GM13977 (cell line): ENCODE data around the gene GMDS.

Experiments used
- DNase-seq: peaks from one replicate; pipeline ENCODE4 v3.0.0; 2012; ENCODE audit warnings: low spot score
- in situ Hi-C: fragments of 300-500 bp; cut with MboI; formaldehyde crosslinking; loops from one replicate; pipeline ENCODE4 v1.12.0; 2022; ENCODE audit warnings: low sequenced_read_pairs, low pct_unique_long_range_greater_than_20kb, mixed read lengths, inconsistent platforms; ENCODE audit not compliant: unreplicated experiment
- TF ChIP-seq, protein P1 (sequence below): IDR thresholded peaks from 2 replicates; pipeline ENCODE4 v1.5.1; 2012; ENCODE audit warnings: mild to moderate bottlenecking, control low read depth; ENCODE audit not compliant: insufficient read depth; ENCODE audit errors: extremely low read depth, missing control alignments

Gene GMDS

DNA sequence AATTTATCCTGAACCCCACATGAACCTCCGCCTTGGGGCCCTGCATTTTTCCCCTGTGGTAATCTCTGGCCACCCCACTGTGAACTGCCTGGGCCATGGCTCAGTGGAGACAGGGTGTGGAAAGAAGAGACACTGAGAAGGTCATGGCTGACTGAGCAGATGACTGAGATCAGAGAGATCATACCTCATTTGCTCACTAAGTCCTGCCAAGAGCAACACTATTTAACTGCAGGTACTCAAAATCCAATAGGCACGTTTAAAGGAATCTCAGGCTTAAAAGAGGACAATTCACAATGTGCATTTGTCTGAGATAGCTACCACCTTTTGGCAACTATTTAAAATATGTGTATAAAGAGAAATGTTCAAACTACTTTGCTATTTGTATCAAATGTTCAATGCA, 305.0 kb downstream of the GMDS start:
- in situ Hi-C loops = no loop called here
- peak; percentile 55 for DNase-seq
- TF ChIP-seq, protein P1, sequence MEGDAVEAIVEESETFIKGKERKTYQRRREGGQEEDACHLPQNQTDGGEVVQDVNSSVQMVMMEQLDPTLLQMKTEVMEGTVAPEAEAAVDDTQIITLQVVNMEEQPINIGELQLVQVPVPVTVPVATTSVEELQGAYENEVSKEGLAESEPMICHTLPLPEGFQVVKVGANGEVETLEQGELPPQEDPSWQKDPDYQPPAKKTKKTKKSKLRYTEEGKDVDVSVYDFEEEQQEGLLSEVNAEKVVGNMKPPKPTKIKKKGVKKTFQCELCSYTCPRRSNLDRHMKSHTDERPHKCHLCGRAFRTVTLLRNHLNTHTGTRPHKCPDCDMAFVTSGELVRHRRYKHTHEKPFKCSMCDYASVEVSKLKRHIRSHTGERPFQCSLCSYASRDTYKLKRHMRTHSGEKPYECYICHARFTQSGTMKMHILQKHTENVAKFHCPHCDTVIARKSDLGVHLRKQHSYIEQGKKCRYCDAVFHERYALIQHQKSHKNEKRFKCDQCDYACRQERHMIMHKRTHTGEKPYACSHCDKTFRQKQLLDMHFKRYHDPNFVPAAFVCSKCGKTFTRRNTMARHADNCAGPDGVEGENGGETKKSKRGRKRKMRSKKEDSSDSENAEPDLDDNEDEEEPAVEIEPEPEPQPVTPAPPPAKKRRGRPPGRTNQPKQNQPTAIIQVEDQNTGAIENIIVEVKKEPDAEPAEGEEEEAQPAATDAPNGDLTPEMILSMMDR = no peak

DNA sequence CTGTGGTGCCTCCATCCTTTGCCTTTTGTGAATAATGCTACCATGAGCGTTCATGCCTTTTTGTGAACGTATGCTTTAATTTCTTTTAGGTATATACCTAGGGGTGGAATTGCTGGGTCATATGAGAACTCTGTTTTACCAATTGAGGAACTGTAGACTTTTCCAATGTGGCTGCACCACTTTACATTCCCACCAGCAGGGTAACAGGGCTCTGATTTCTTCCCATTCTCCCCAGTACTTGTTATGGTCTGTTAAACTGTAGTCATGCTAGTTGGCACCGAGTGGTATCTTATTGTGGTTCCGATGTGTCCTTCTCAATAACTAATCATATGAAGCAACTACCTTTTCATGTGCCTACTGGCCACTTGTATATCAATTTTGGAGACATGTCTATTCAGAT, 312.1 kb downstream of the GMDS start:
- TF ChIP-seq, protein P1 = no peak
- no peak for DNase-seq

DNA sequence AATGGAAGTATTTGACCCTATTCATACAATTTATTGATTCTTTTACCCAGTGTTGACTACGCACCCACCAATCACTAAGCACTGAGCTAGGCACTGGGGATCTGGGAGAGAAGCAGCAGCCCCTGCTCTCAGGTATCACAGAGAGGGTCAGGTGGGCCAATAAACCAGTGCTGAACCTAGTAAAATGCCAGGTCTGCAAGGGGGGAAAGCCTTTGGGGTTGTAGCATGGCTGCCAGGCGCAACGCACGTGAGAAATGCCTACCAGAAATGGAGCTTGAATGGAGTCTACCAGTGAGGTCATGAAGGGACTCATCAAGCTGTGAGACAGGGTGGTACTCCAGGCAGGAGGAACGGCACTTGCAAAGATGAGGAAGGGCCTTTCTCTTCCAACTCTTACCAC, 313.6 kb downstream of the GMDS start:
- in situ Hi-C loops = no loop called here
- TF ChIP-seq, protein P1 = no peak
- no peak for DNase-seq

More for the DNA sequence above, 312.1 kb downstream of the GMDS start:
- in situ Hi-C loops = no loop called here

DNA sequence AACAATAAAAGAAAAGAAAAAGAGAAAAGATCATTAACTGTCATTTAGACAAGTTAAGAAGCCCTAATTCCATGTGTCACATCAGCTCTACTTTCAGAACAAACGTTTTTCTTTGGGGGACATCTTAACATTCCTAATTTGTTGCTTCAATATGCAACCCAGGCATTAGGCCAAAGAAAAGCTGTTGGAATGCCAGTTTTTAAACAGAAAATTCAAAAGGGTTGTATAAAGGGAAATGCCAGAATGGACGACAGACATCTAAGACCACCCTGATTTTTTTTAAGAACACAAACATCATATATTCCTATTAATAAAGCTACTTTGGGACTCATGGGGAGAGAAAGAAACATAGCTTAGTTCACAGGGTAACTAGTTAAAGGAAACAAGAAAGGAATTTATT, 315.0 kb downstream of the GMDS start:
- TF ChIP-seq, protein P1 = no peak
- no peak for DNase-seq
- in situ Hi-C loops = no loop called here

DNA sequence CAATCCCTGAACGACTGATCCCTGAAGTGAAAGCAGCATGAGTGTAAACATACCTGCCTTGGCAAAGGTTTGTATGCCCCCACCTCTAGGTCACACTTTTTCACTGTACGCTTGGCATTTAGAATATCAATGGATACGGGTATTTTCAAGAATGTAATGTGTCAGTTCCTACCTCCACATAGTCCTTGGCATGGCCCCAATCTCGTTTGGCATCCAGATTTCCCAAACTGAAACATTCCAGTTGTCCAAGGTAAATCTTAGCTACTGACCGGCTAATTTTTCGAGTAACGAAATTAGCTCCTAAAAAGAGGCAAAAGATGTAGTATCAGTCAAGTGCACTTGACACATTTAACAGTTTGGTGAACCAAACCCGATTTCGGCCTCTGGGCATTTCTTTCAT, 315.5 kb downstream of the GMDS start:
- TF ChIP-seq, protein P1 = no peak
- DNase-seq = no peak
- in situ Hi-C loops = no loop called here

DNA sequence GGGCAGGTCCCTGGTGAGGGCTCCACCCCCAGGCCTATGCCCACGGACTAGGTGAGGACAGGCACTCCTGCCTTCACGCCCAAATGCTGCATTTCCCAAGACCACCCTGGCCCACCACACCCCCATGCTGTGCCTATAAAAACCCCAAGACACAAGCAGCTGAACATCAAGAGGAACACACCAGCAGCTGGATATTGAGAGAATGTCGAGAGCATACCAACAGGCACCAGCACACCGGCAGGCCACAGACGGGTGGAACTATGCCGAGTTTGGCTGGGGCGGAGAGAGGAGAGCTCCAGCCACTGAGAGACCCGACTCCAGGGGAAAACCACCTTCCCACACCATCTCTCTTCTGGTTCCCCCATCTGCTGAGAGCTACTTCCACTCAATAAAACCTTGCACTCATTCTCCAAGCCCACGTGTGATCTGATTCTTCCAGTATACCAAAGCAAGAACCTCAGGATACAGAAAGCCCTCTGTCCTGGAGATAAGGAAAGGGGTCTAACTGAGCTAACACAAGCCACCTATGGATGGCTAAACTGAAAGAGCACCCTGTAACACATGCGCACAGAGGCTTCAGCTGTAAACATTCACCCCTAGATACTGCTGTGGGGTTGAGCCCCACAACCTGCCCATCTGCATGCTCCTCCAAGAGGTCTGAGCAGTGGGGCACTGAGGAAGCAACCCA, 319.5 kb downstream of the GMDS start:
- TF ChIP-seq, protein P1 = no peak
- DNase-seq = no peak
- in situ Hi-C loops = no loop called here
